B cell (primary cell): Measurements from ENCODE around the gene GLB1L. TPM values are rescaled to one million over a fixed set of nuclear protein-coding genes. Genes with fewer than 3 reads are reported as not detected.
A peak's percentile ranks its signal among the peaks of the same experiment; 100 is the strongest.

ENCODE experiments used
- ATAC-seq: fragments of 200-7000 bp; cut with Tn5 transposase; one replicate; pipeline ENCODE4 v1.10.0; 2021; ENCODE audit warnings: low read depth, mild to moderate bottlenecking, moderate number of reproducible peaks, moderate library complexity
- CTCF ChIA-PET: fragments of 350-600 bp; sonication (Branson Sonifier 250); formaldehyde crosslinking; loops from one replicate; lab custom pipeline; 2021; ENCODE audit warnings: antibody characterized with exemption, inconsistent platforms; lab: Charles Lee
- POLR2A ChIA-PET: fragments of 350-600 bp; sonication (Branson Sonifier 250); formaldehyde crosslinking; loops from one replicate; lab custom pipeline; 2021; ENCODE audit warnings: antibody characterized with exemption; lab: Charles Lee
- DNase-seq: peaks from one replicate; pipeline ENCODE4 v3.0.0; 2013
- H2AFZ ChIP-seq: 2 replicates; pipeline ENCODE4 v1.6.1; 2012; ENCODE audit warnings: mild to moderate bottlenecking, low read depth, low read length; ENCODE audit not compliant: insufficient read depth, poor library complexity, severe bottlenecking
- H3K27ac ChIP-seq, 2 donors: 1 replicate in 1 of 2; 2 replicates in 1 of 2; pipeline ENCODE4 v1.5.1; 2012 to 2013; ENCODE audit warnings: low read length in 2 of 2, mild to moderate bottlenecking in 2 of 2, moderate library complexity in 1 of 2
- H3K27me3 ChIP-seq, 4 experiments: fragments of 200-600 bp in 1 of 4; sonication (generic) in 1 of 4; replicated peaks in 1 of 4; 1 replicate in 2 of 4; 2 replicates in 2 of 4; pipeline versions ENCODE4 v1.6.1 to v1.7.0; 2013 to 2016; ENCODE audit warnings: low read length in 3 of 4, mild to moderate bottlenecking in 2 of 4, mixed read lengths in 1 of 4, moderate library complexity in 1 of 4; ENCODE audit not compliant: insufficient read depth in 4 of 4, control insufficient read depth in 3 of 4; ENCODE audit errors: control extremely low read depth in 1 of 4
- H3K36me3 ChIP-seq, 2 experiments: replicated peaks in 1 of 2; 1 replicate in 1 of 2; 2 replicates in 1 of 2; pipeline versions ENCODE4 v1.6.1 to v1.7.1; 2013; ENCODE audit warnings: low read length in 1 of 2; ENCODE audit not compliant: insufficient read depth in 2 of 2, control insufficient read depth in 1 of 2; ENCODE audit errors: control extremely low read depth in 1 of 2, extremely low read depth in 1 of 2
- H3K4me1 ChIP-seq, 2 donors: fragments of 200-600 bp in 1 of 2; sonication (generic) in 1 of 2; 1 replicate in 1 of 2; 2 replicates in 1 of 2; pipeline versions ENCODE4 v1.5.1 to v1.6.1; 2013 to 2017; ENCODE audit warnings: low read length in 2 of 2; ENCODE audit not compliant: control insufficient read depth in 2 of 2, insufficient read depth in 2 of 2
- H3K4me2 ChIP-seq: replicated peaks from 2 replicates; pipeline ENCODE3; 2012; ENCODE audit warnings: mild to moderate bottlenecking, low read depth, low read length; ENCODE audit not compliant: poor library complexity, severe bottlenecking
- H3K4me3 ChIP-seq, 5 experiments: fragments of 200-600 bp in 1 of 5; sonication (generic) in 1 of 5; 1 replicate in 3 of 5; 2 replicates in 2 of 5; pipeline versions ENCODE4 v1.5.1 to v1.7.0; 2011 to 2016; ENCODE audit warnings: low read length in 4 of 5, mild to moderate bottlenecking in 4 of 5, low read depth in 2 of 5, control low read depth in 1 of 5, moderate library complexity in 1 of 5; ENCODE audit not compliant: insufficient read depth in 1 of 5; ENCODE audit errors: control extremely low read depth in 1 of 5, extremely low read depth in 1 of 5
- H3K79me2 ChIP-seq: fragments of 200-600 bp; sonication (generic); one replicate; pipeline ENCODE4 v1.6.0; 2016; ENCODE audit warnings: low read length; ENCODE audit not compliant: control insufficient read depth, insufficient read depth
- H3K9ac ChIP-seq: fragments of 200-600 bp; sonication (generic); 2 replicates; pipeline ENCODE4 v1.6.1; 2017; ENCODE audit warnings: mild to moderate bottlenecking, low read length, moderate library complexity
- H3K9me3 ChIP-seq, 3 donors: one replicate each; pipeline versions ENCODE4 v1.6.1 to v1.7.1; 2013; ENCODE audit warnings: low read length in 2 of 3; ENCODE audit not compliant: control insufficient read depth in 2 of 3, insufficient read depth in 1 of 3; ENCODE audit errors: control extremely low read depth in 1 of 3
- H4K20me1 ChIP-seq: 2 replicates; pipeline ENCODE4 v1.6.0; 2012; ENCODE audit warnings: mild to moderate bottlenecking, low read length; ENCODE audit not compliant: insufficient read depth, control insufficient read depth, poor library complexity, severe bottlenecking
- H3K27ac Mint-ChIP-seq: one replicate; pipeline ENCODE4 v1.8.0; 2021; ENCODE audit warnings: mixed read lengths
- H3K27me3 Mint-ChIP-seq: one replicate; pipeline ENCODE4 v1.8.0; 2021; ENCODE audit warnings: mixed read lengths
- H3K4me1 Mint-ChIP-seq: one replicate; pipeline ENCODE4 v1.8.0; 2021; ENCODE audit warnings: mixed read lengths
- H3K4me3 Mint-ChIP-seq: one replicate; pipeline ENCODE4 v1.8.0; 2021; ENCODE audit warnings: mixed read lengths
- H3K9me3 Mint-ChIP-seq: one replicate; pipeline ENCODE4 v1.8.0; 2022; ENCODE audit warnings: mixed read lengths; ENCODE audit not compliant: insufficient read depth
- CTCF ChIP-seq: fragments of 200-600 bp; IDR thresholded peaks from one replicate; pipeline ENCODE4 v1.8.0; 2022; ENCODE audit warnings: antibody characterized with exemption, mild to moderate bottlenecking
- EZH2 ChIP-seq: IDR thresholded peaks from 2 replicates; pipeline ENCODE4 v1.6.1; 2012; ENCODE audit warnings: borderline replicate concordance, low read depth, mild to moderate bottlenecking, moderate library complexity, low read length; ENCODE audit not compliant: insufficient read depth, poor library complexity, severe bottlenecking
- WGBS: methylation state at CpG from one replicate; pipeline ENCODE4 v1.1.5; 2013; ENCODE audit warnings: missing lambda C conversion rate; ENCODE audit not compliant: insufficient coverage; 5-methylcytosine and 5-hydroxymethylcytosine counted together
- intact Hi-C: fragments of 100-400 bp; cut with micrococcal nuclease; formaldehyde crosslinking; loops from one replicate; pipeline ENCODE4 v1.10.0; 2022
- polyA plus RNA-seq: library from polyadenylated mRNA; depleted of rRNA; stranded (reverse); fragments of >200 nt; gene quantifications from 2 replicates; pipeline ENCODE4 v1.2.3, GENCODE V29; 2012
- total RNA-seq, 2 donors: library from RNA; stranded (reverse); fragments of 120-200 nt in 1 of 2; gene quantifications; 1 replicate in 1 of 2; 2 replicates in 1 of 2; pipeline versions ENCODE4 v1.2.3 to v1.2.4, GENCODE V29; 2013 to 2022

GLB1L gene
- total and polyA plus RNA-seq, 2 donors (not counting 1 experiment from before 2014, with no cell fraction given), result 2.4 to 4.1 TPM

- no peaks in the 10 kb centered on the region for H3K27me3 ChIP-seq
- TF ChIP-seq EZH2 (no peak), CTCF (no peak)
- Mint-ChIP-seq H3K4me1 (peaks cover 68% of the 10 kb centered on the region), H3K27ac (peak overlapping the region; percentile 96), H3K27me3 (no peaks in the 10 kb centered on the region), H3K9me3 (no peaks in the 10 kb centered on the region), H3K4me3 (peak overlapping the region; percentile 92)
- ATAC-seq, result no peak
- peaks cover 55% of the 10 kb centered on the region for H3K79me2 ChIP-seq
- peaks cover 58 to 63% of the 10 kb centered on the region in 2 donors for H3K4me1 ChIP-seq
- CTCF ChIA-PET, result interaction anchor here (0.7 to 3.0 kb wide), 8 partner anchors 8 to 143 kb away, joined by 3 to 25 read pairs (median 5); partner anchors contain the start of genes ANKZF1, ATG9A, DNAJB2 and TUBA4A
- peak overlapping the region; percentile 96 for H3K9ac ChIP-seq
- intact Hi-C loops, result loop anchor here (1.0 to 2.0 kb wide), 6 partner anchors 7 to 85 kb away; partner anchors contain the start of genes ANKZF1, ATG9A, CNPPD1 and DNAJB2
- H3K4me2 ChIP-seq, result peak overlapping the region; percentile 93
- peak overlapping the region; percentile 87 to 92 for H3K27ac ChIP-seq
- WGBS, result 21% methylated on average over 9 of the region's 10 CpGs
- peak overlapping the region; percentile 50 to 98 (median 94) for H3K4me3 ChIP-seq
- H3K9me3 ChIP-seq, result no peaks in the 10 kb centered on the region
- no peaks in the 10 kb centered on the region for H4K20me1 ChIP-seq
- H2AFZ ChIP-seq, result peak overlapping the region; percentile 96
- peaks cover 0 to 27% of the 10 kb centered on the region in 2 experiments for H3K36me3 ChIP-seq
- no peak for DNase-seq
- POLR2A ChIA-PET, result interaction anchor here (1.5 to 2.7 kb wide), 7 partner anchors 8 to 69 kb away, joined by 6 to 49 read pairs (median 10); partner anchors contain the start of genes ABCB6, ANKZF1, ATG9A and CNPPD1
These were observed 621 bp upstream of the GLB1L start for GRCh38 chr2:219245899-219246230.

- H3K27ac Mint-ChIP-seq, result peak overlapping the region; percentile 96
- intact Hi-C loops, result loop anchor here (1.0 to 2.0 kb wide), 6 partner anchors 9 to 84 kb away; partner anchors contain the start of genes ANKZF1, ATG9A, CNPPD1 and DNAJB2
- peak overlapping the region; percentile 96 for H3K9ac ChIP-seq
- peaks cover 47 to 52% of the 10 kb centered on the region in 2 donors for H3K4me1 ChIP-seq
- H3K9me3 Mint-ChIP-seq, result no peaks in the 10 kb centered on the region
- CTCF ChIA-PET, result interaction anchor here (0.6 to 3.0 kb wide), 16 partner anchors 9 to 91 kb away, joined by 3 to 25 read pairs (median 4); partner anchors contain the start of genes ANKZF1, ATG9A, DNAJB2 and TUBA4A
- peak overlapping the region; percentile 50 to 98 (median 94) for H3K4me3 ChIP-seq
- POLR2A ChIA-PET, result interaction anchor here (0.7 to 2.7 kb wide), 9 partner anchors 9 to 143 kb away, joined by 3 to 49 read pairs (median 9); partner anchors contain the start of genes ABCB6, ANKZF1, ATG9A and CNPPD1
- peaks cover 57% of the 10 kb centered on the region for H3K4me1 Mint-ChIP-seq
- H3K36me3 ChIP-seq, result peaks cover 0 to 16% of the 10 kb centered on the region in 2 experiments
- no CpG with 5 or more reads among the region's 6 CpGs for WGBS
- peak overlapping the region; percentile 87 to 92 for H3K27ac ChIP-seq
- H2AFZ ChIP-seq, result peak overlapping the region; percentile 96
- no peaks in the 10 kb centered on the region for H3K27me3 Mint-ChIP-seq
- no peaks in the 10 kb centered on the region for H4K20me1 ChIP-seq
- H3K4me3 Mint-ChIP-seq, result peak overlapping the region; percentile 92
- no peaks in the 10 kb centered on the region for H3K9me3 ChIP-seq
- ATAC-seq, result no peak
- no peak for TF ChIP-seq EZH2
- no peak for TF ChIP-seq CTCF
- H3K27me3 ChIP-seq, result no peaks in the 10 kb centered on the region
- peaks cover 47% of the 10 kb centered on the region for H3K79me2 ChIP-seq
- H3K4me2 ChIP-seq, result peak overlapping the region; percentile 93
- DNase-seq, result no peak
These were observed 476 bp downstream of the GLB1L start for GRCh38 chr2:219244789-219245147.
